SH-SY5Y (cell line): Measurements from ENCODE around the gene MYL12A.

Source experiments
- GATA2 ChIP-seq: IDR thresholded peaks from 2 replicates; pipeline ENCODE4 v1.6.1; 2011; ENCODE audit warnings: mild to moderate bottlenecking, low read depth, low read length
- GATA3 ChIP-seq: IDR thresholded peaks from 2 replicates; pipeline ENCODE4 v1.6.1; 2011; ENCODE audit warnings: low read depth, mild to moderate bottlenecking, low read length, moderate library complexity

DNA sequence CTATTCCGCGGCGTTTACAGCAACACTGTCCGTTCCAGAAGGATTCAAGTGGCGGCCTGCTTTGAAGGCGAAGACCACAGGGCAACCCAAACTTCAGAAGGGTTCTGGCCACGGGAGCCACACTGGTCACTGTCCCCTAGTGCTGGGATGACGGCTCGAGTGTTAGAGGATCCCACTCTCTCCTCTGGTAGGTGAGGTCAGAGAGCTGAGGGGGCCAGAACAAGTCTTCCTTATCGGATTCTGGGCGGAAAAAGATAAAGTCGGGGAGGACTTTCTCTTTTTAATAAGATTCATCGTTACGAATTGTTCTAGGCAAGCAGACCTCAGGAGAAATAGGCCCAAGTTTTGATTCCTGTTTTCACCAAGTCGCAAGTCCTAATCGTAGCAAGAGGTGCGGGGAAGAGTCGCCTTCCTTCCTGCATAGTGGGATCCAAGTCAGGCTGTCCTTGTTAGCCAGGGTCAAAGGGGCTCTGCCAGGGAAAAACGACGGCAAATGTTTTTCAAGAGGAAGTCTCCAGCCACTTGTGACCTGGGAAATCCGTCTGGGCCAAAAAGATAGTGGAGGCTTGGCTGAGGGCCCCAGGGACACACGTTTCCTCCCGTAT is 864 bp upstream of the MYL12A start:
- TF ChIP-seq GATA3 = no peak
- TF ChIP-seq GATA2 = no peak
